A204.1 (cell line): ENCODE measurements around the gene HIGD1C.
"Not testable (repeated sequence)": the region's sequence is repeated elsewhere in the genome, so short reads cannot be mapped to it uniquely, and the experiment has no call there.

ENCODE experiments used
- FAIRE-seq: peaks from 2 replicates; lab custom pipeline; 2012; peaks lifted over from hg19 to GRCh38; lab: Jason Lieb, UNC

HIGD1C gene

GRCh38 chr12:50952510-50952909 lies at the start of gene HIGD1C:
HIGD1C (plus strand) TSS chr12:50952544; CDS start chr12:50953999, 1,455 bp downstream.
- no peak for FAIRE-seq

GRCh38 chr12:50908479-50908878 lies 43.9 kb upstream of the HIGD1C start:
- FAIRE-seq: not testable (repeated sequence)

GRCh38 chr12:50912361-50912760 lies 40.0 kb upstream of the HIGD1C start:
- not testable (repeated sequence) for FAIRE-seq

GRCh38 chr12:50913224-50913623 lies 39.1 kb upstream of the HIGD1C start:
- no peak for FAIRE-seq

GRCh38 chr12:50914872-50915484 lies 37.4 kb upstream of the HIGD1C start:
- FAIRE-seq: no peak

- no peak for FAIRE-seq
Observed at GRCh38 chr12:50916292-50916691, 36.1 kb upstream of the HIGD1C start.

GRCh38 chr12:50918584-50919316 lies 33.6 kb upstream of the HIGD1C start:
- FAIRE-seq: no peak

- FAIRE-seq: no peak
Observed at GRCh38 chr12:50922820-50923219, 29.5 kb upstream of the HIGD1C start.

- no peak for FAIRE-seq
Observed at GRCh38 chr12:50923361-50924130, 28.8 kb upstream of the HIGD1C start.

GRCh38 chr12:50924131-50924438 lies 28.3 kb upstream of the HIGD1C start:
- no peak for FAIRE-seq

GRCh38 chr12:50924439-50925341 lies 27.7 kb upstream of the HIGD1C start:
- FAIRE-seq: no peak

GRCh38 chr12:50925342-50925651 lies 27.0 kb upstream of the HIGD1C start:
- no peak for FAIRE-seq

- no peak for FAIRE-seq
Observed at GRCh38 chr12:50925920-50926319, 26.4 kb upstream of the HIGD1C start.

GRCh38 chr12:50926415-50926814 lies 25.9 kb upstream of the HIGD1C start:
- FAIRE-seq: no peak

GRCh38 chr12:50926932-50927331 lies 25.4 kb upstream of the HIGD1C start:
- not testable (repeated sequence) for FAIRE-seq

- FAIRE-seq: no peak
Observed at GRCh38 chr12:50927356-50927755, 25.0 kb upstream of the HIGD1C start.

GRCh38 chr12:50927766-50928224 lies 24.5 kb upstream of the HIGD1C start:
- no peak for FAIRE-seq

GRCh38 chr12:50928392-50928791 lies 24.0 kb upstream of the HIGD1C start:
- no peak for FAIRE-seq

GRCh38 chr12:50929831-50930230 lies 22.5 kb upstream of the HIGD1C start:
- FAIRE-seq: no peak

- FAIRE-seq: not testable (repeated sequence)
Observed at GRCh38 chr12:50930477-50930876, 21.9 kb upstream of the HIGD1C start.

- FAIRE-seq: no peak
Observed at GRCh38 chr12:50932787-50933280, 19.5 kb upstream of the HIGD1C start.

GRCh38 chr12:50933459-50934124 lies 18.8 kb upstream of the HIGD1C start:
- no peak for FAIRE-seq
